CD14-positive monocyte (primary cell): Measurements from ENCODE around the gene LHCGR. TPM values are rescaled to one million over a fixed set of nuclear protein-coding genes. Genes with fewer than 3 reads are reported as not detected.

Experiments used
- DNase-seq, 3 donors: peaks; one replicate each; pipeline ENCODE4 v3.0.0-alpha.2; 2011 to 2022
- H2AFZ ChIP-seq: 2 replicates; pipeline ENCODE4 v1.6.0; 2012; ENCODE audit warnings: mild to moderate bottlenecking, low read depth, low read length, inconsistent platforms; ENCODE audit not compliant: insufficient read depth, poor library complexity, severe bottlenecking
- H3K27ac ChIP-seq, 2 donors: 1 replicate in 1 of 2; 2 replicates in 1 of 2; pipeline ENCODE4 v1.5.1; 2012 to 2013; ENCODE audit warnings: low read length in 2 of 2, control low read depth in 1 of 2, inconsistent platforms in 1 of 2, low read depth in 1 of 2, mild to moderate bottlenecking in 1 of 2
- H3K27me3 ChIP-seq, 2 donors: one replicate each; pipeline versions ENCODE4 v1.6.0 to v1.6.1; 2011 to 2013; ENCODE audit warnings: low read length in 2 of 2; ENCODE audit not compliant: control insufficient read depth in 2 of 2, insufficient read depth in 2 of 2
- H3K36me3 ChIP-seq, 2 donors: replicated peaks in 1 of 2; 1 replicate in 1 of 2; 2 replicates in 1 of 2; pipeline versions ENCODE4 v1.5.1 to v1.6.1; 2012 to 2013; ENCODE audit warnings: low read length in 2 of 2, control low read depth in 1 of 2, inconsistent platforms in 1 of 2, mild to moderate bottlenecking in 1 of 2; ENCODE audit not compliant: insufficient read depth in 2 of 2, control insufficient read depth in 1 of 2
- H3K4me1 ChIP-seq, 2 donors: 1 replicate in 1 of 2; 2 replicates in 1 of 2; pipeline versions ENCODE4 v1.5.1 to v1.6.1; 2012 to 2013; ENCODE audit warnings: low read length in 2 of 2, control low read depth in 1 of 2, inconsistent platforms in 1 of 2, mild to moderate bottlenecking in 1 of 2, moderate library complexity in 1 of 2; ENCODE audit not compliant: insufficient read depth in 2 of 2, control insufficient read depth in 1 of 2
- H3K4me2 ChIP-seq: replicated peaks from 2 replicates; pipeline ENCODE3; 2012; ENCODE audit warnings: low read length, moderate library complexity, mild to moderate bottlenecking; ENCODE audit not compliant: poor library complexity, severe bottlenecking; ENCODE audit errors: extremely low read depth
- H3K4me3 ChIP-seq, 3 experiments: fragments of 200-600 bp in 1 of 3; sonication (generic) in 1 of 3; replicated peaks in 1 of 3; 1 replicate in 2 of 3; 2 replicates in 1 of 3; pipeline ENCODE4 v1.5.1; 2011 to 2013; ENCODE audit warnings: low read length in 3 of 3, mild to moderate bottlenecking in 3 of 3, control low read depth in 2 of 3, low read depth in 2 of 3, inconsistent platforms in 1 of 3, moderate library complexity in 1 of 3
- H3K79me2 ChIP-seq: 2 replicates; pipeline ENCODE4 v1.6.0; 2012; ENCODE audit warnings: mild to moderate bottlenecking, control low read depth, inconsistent platforms, low read length, moderate library complexity; ENCODE audit not compliant: insufficient read depth
- H3K9ac ChIP-seq: 2 replicates; pipeline ENCODE4 v1.6.0; 2017; ENCODE audit warnings: low read length, mild to moderate bottlenecking; ENCODE audit not compliant: insufficient read depth, poor library complexity, severe bottlenecking
- H3K9me3 ChIP-seq, 2 donors: replicated peaks in 1 of 2; 1 replicate in 1 of 2; 2 replicates in 1 of 2; pipeline versions ENCODE4 v1.5.1 to v1.6.1; 2012 to 2013; ENCODE audit warnings: low read length in 2 of 2, control low read depth in 1 of 2; ENCODE audit not compliant: control insufficient read depth in 1 of 2, insufficient read depth in 1 of 2
- H4K20me1 ChIP-seq: 2 replicates; pipeline ENCODE4 v1.6.0; 2012; ENCODE audit warnings: mild to moderate bottlenecking, low read length, control low read depth, moderate library complexity; ENCODE audit not compliant: insufficient read depth
- H3K27ac Mint-ChIP-seq, 7 donors: one replicate each; pipeline ENCODE4 v1.8.0; 2020; ENCODE audit warnings: mild to moderate bottlenecking in 7 of 7, mixed read lengths in 7 of 7, moderate library complexity in 6 of 7, inconsistent platforms in 2 of 7
- H3K27me3 Mint-ChIP-seq, 3 donors: one replicate each; pipeline ENCODE4 v1.8.0; 2021 to 2022; ENCODE audit warnings: low read depth in 3 of 3, mild to moderate bottlenecking in 3 of 3, mixed read lengths in 3 of 3, moderate library complexity in 3 of 3, inconsistent platforms in 1 of 3
- H3K36me3 Mint-ChIP-seq, 2 donors: one replicate each; pipeline ENCODE4 v1.8.0; 2020; ENCODE audit warnings: mixed read lengths in 2 of 2, inconsistent platforms in 1 of 2, mild to moderate bottlenecking in 1 of 2
- H3K4me1 Mint-ChIP-seq: one replicate; pipeline ENCODE4 v1.8.0; 2020; ENCODE audit warnings: mild to moderate bottlenecking, mixed read lengths
- H3K4me3 Mint-ChIP-seq, 2 donors: one replicate each; pipeline ENCODE4 v1.8.0; 2020; ENCODE audit warnings: mild to moderate bottlenecking in 2 of 2, mixed read lengths in 2 of 2, moderate library complexity in 1 of 2
- H3K9me3 Mint-ChIP-seq, 7 donors: one replicate each; pipeline ENCODE4 v1.8.0; 2020 to 2022; ENCODE audit warnings: mixed read lengths in 7 of 7, mild to moderate bottlenecking in 6 of 7, moderate library complexity in 6 of 7, inconsistent platforms in 2 of 7
- WGBS: methylation state at CpG from one replicate; pipeline ENCODE4 v1.1.5; 2013; ENCODE audit warnings: missing lambda C conversion rate; ENCODE audit not compliant: insufficient coverage; 5-methylcytosine and 5-hydroxymethylcytosine counted together
- intact Hi-C, 2 donors: fragments of 100-400 bp; cut with micrococcal nuclease; formaldehyde crosslinking; loops; one replicate each; pipeline versions ENCODE4 v1.15.0 to v1.15.1; 2023
- polyA plus RNA-seq, 3 donors: library from polyadenylated mRNA; depleted of rRNA in 1 of 3; unstranded in 2 of 3; stranded (reverse) in 1 of 3; fragments of 300-500 nt in 2 of 3; fragments of >200 nt in 1 of 3; fragmentation: Illumina TruSeq in 2 of 3; gene quantifications; 1 replicate in 2 of 3; 2 replicates in 1 of 3; pipeline ENCODE4 v1.2.3, GENCODE V29; 2012 to 2021
- TF ChIP-seq, protein P1 (sequence below): fragments of 200-600 bp; IDR thresholded peaks from one replicate; pipeline ENCODE4 v1.8.0; 2022; ENCODE audit warnings: antibody characterized with exemption, mild to moderate bottlenecking

The LHCGR gene
- polyA plus RNA-seq, 3 donors: not detected

- Histone ChIP-seq H3K79me2 (no peaks in the 10 kb centered on the region), H3K27ac (no peak overlapping the region), H3K4me2 (no peak overlapping the region), H3K36me3 (no peaks in the 10 kb centered on the region), H3K27me3 (no peaks in the 10 kb centered on the region), H2AFZ (no peak overlapping the region), H4K20me1 (no peaks in the 10 kb centered on the region), H3K4me1 (no peaks in the 10 kb centered on the region), H3K4me3 (no peak overlapping the region), H3K9me3 (no peaks in the 10 kb centered on the region), H3K9ac (no peak overlapping the region)
- H3K4me1 Mint-ChIP-seq: no peaks in the 10 kb centered on the region
- TF ChIP-seq, protein P1, sequence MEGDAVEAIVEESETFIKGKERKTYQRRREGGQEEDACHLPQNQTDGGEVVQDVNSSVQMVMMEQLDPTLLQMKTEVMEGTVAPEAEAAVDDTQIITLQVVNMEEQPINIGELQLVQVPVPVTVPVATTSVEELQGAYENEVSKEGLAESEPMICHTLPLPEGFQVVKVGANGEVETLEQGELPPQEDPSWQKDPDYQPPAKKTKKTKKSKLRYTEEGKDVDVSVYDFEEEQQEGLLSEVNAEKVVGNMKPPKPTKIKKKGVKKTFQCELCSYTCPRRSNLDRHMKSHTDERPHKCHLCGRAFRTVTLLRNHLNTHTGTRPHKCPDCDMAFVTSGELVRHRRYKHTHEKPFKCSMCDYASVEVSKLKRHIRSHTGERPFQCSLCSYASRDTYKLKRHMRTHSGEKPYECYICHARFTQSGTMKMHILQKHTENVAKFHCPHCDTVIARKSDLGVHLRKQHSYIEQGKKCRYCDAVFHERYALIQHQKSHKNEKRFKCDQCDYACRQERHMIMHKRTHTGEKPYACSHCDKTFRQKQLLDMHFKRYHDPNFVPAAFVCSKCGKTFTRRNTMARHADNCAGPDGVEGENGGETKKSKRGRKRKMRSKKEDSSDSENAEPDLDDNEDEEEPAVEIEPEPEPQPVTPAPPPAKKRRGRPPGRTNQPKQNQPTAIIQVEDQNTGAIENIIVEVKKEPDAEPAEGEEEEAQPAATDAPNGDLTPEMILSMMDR: no peak
- DNase-seq: no peak
- H3K9me3 Mint-ChIP-seq: peaks cover 0 to 4% (median 0%) of the 10 kb centered on the region in 7 donors
- no peaks in the 10 kb centered on the region for H3K36me3 Mint-ChIP-seq
- no peak overlapping the region for H3K4me3 Mint-ChIP-seq
- WGBS: 100% methylated on average over 1 of the region's 2 CpGs
- H3K27ac Mint-ChIP-seq: no peak overlapping the region
- peaks cover 0 to 5% (median 0%) of the 10 kb centered on the region in 3 donors for H3K27me3 Mint-ChIP-seq
- intact Hi-C loops: no loop called here
Observed at GRCh38 chr2:48699348-48699930, 56.1 kb downstream of the LHCGR start.

DNA sequence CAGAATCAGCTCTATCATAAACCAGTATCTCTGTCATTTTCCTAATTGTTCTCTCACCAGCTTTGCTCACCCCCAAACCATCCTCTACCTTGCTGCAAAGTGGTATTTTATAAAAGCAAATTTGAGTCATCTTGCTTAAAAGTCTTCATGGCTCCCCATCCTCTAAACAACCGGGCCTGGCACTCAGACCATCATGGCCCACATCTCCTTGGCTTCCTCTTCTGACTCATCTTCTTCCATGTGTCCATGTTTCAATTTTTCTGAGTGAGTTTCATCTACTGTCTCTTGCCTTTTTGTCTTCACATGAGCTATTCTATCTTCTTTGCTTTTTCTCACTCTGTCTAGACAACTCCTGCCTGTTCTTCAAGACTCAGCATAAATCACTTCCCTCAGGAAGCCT is 58.6 kb downstream of the LHCGR start:
- Histone ChIP-seq H2AFZ (no peak overlapping the region), H3K36me3 (no peaks in the 10 kb centered on the region), H3K4me1 (no peaks in the 10 kb centered on the region), H3K4me3 (no peak overlapping the region), H3K27me3 (no peaks in the 10 kb centered on the region), H3K9ac (no peak overlapping the region), H4K20me1 (no peaks in the 10 kb centered on the region), H3K27ac (no peak overlapping the region), H3K9me3 (no peaks in the 10 kb centered on the region), H3K4me2 (no peak overlapping the region), H3K79me2 (no peaks in the 10 kb centered on the region)
- peaks cover 0 to 5% (median 0%) of the 10 kb centered on the region in 3 donors for H3K27me3 Mint-ChIP-seq
- WGBS: 78% methylated on average over 1 of the region's 1 CpG
- intact Hi-C loops: no loop called here
- no peak overlapping the region for H3K27ac Mint-ChIP-seq
- H3K9me3 Mint-ChIP-seq: no peaks in the 10 kb centered on the region
- no peaks in the 10 kb centered on the region for H3K4me1 Mint-ChIP-seq
- TF ChIP-seq, protein P1: no peak
- DNase-seq: no peak
- no peaks in the 10 kb centered on the region for H3K36me3 Mint-ChIP-seq
- no peak overlapping the region for H3K4me3 Mint-ChIP-seq
